ENCODE data around the gene AMOTL1.

The AMOTL1 gene

GRCh38 chr11:94767701-94768601, at the start of gene AMOTL1:
Gene AMOTL1 (plus strand): TSS chr11:94768356. CDS start chr11:94768512, 156 bp downstream.
- DNase-seq = peak; percentile 96

GRCh38 chr11:94719876-94720275, 48.3 kb upstream of the AMOTL1 start:
- DNase-seq = no peak

GRCh38 chr11:94721565-94722292, 46.4 kb upstream of the AMOTL1 start:
- no peak for DNase-seq

- DNase-seq = no peak
Observed at GRCh38 chr11:94722735-94723134, 45.4 kb upstream of the AMOTL1 start.

GRCh38 chr11:94725097-94725496, 43.1 kb upstream of the AMOTL1 start:
- no peak for DNase-seq

- peak; percentile 35 for DNase-seq
Observed at GRCh38 chr11:94727819-94728218, 40.3 kb upstream of the AMOTL1 start.

GRCh38 chr11:94728541-94728940, 39.6 kb upstream of the AMOTL1 start:
- DNase-seq = no peak

- no peak for DNase-seq
Observed at GRCh38 chr11:94728966-94729751, 39.0 kb upstream of the AMOTL1 start.

- DNase-seq = peak; percentile 47
Observed at GRCh38 chr11:94730153-94730552, 38.0 kb upstream of the AMOTL1 start.

- no peak for DNase-seq
Observed at GRCh38 chr11:94731880-94732601, 36.1 kb upstream of the AMOTL1 start.

GRCh38 chr11:94732617-94733281, 35.4 kb upstream of the AMOTL1 start:
- no peak for DNase-seq

GRCh38 chr11:94734563-94735275, 33.4 kb upstream of the AMOTL1 start:
- peak; percentile 36 for DNase-seq

- DNase-seq = no peak
Observed at GRCh38 chr11:94735907-94736306, 32.2 kb upstream of the AMOTL1 start.

GRCh38 chr11:94737171-94737611, 31.0 kb upstream of the AMOTL1 start:
- no peak for DNase-seq

GRCh38 chr11:94738746-94739145, 29.4 kb upstream of the AMOTL1 start:
- DNase-seq = no peak

GRCh38 chr11:94739331-94739730, 28.8 kb upstream of the AMOTL1 start:
- DNase-seq = peak; percentile 43

GRCh38 chr11:94740083-94741021, 27.8 kb upstream of the AMOTL1 start:
- peak; percentile 83 for DNase-seq

GRCh38 chr11:94741022-94741679, 27.0 kb upstream of the AMOTL1 start:
- no peak for DNase-seq

- DNase-seq = no peak
Observed at GRCh38 chr11:94742665-94743064, 25.5 kb upstream of the AMOTL1 start.
